ENCODE data around the gene FGFR2. TPM values are rescaled to one million over a fixed set of nuclear protein-coding genes. Genes with fewer than 3 reads are reported as not detected.

Gene FGFR2
- total RNA-seq, 1 experiment from 2014 or later: 19.7 TPM

DNA sequence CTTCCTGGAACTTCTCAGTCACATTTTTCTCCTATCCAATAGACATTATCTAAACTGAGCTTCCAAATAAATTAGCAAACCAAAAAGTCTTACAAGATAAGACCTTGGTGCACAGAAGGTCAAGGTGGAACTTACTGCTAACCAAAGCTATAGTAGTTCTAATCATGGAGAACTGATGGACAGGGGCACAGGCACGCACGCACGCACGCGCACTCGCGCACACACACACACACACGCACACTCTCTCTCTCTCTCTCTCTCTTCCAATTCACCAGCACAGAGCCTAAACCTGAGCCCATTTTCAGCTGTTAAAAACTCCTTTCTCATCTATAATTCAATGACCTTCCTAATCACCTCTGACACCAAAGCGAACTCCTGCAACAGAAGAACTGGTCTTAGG is 7.5 kb downstream of the FGFR2 start:
- POLR2A ChIA-PET: no interaction called here
- no peak for TF ChIP-seq SP1 (IDR thresholded peaks at IDR 0.05; ENCODE audit: low read depth)
- TF ChIP-seq ELF1 (IDR thresholded peaks at IDR 0.05; ENCODE audit: borderline replicate concordance, low read depth): no peak
- no peak for TF ChIP-seq POLR2AphosphoS5 (IDR thresholded peaks at IDR 0.05; ENCODE audit: low read depth, low read length)
- TF ChIP-seq, protein P1, sequence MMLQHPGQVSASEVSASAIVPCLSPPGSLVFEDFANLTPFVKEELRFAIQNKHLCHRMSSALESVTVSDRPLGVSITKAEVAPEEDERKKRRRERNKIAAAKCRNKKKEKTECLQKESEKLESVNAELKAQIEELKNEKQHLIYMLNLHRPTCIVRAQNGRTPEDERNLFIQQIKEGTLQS (IDR thresholded peaks at IDR 0.05): no peak
- no peaks in the 10 kb centered on the region for H3K4me1 ChIP-seq (ENCODE audit: control insufficient read depth in 1 of 2, insufficient read depth in 2 of 2, low read length in 2 of 2)
- no peaks in the 10 kb centered on the region for H3K9me2 ChIP-seq (ENCODE audit: insufficient read depth)
- ATAC-seq (no peak), DNase-seq (ENCODE audit: low read depth, low spot score) (no peak)
- intact Hi-C loops (cut with micrococcal nuclease): no loop called here
- H3K79me2 ChIP-seq (ENCODE audit: insufficient read depth, low read length): no peaks in the 10 kb centered on the region
- H3K4me2 ChIP-seq (ENCODE audit: low read length): no peak overlapping the region
- no peaks in the 10 kb centered on the region for H3K36me3 ChIP-seq (ENCODE audit: control insufficient read depth in 1 of 2, insufficient read depth in 2 of 2, low read length in 2 of 2)
- no peak overlapping the region for H3K9ac ChIP-seq (ENCODE audit: low read length)
- no peaks in the 10 kb centered on the region for H3K27me3 ChIP-seq (ENCODE audit: insufficient read depth, low read length)
- no peak overlapping the region for H3K4me3 ChIP-seq (replicated peaks in 1 of 2; ENCODE audit: low read depth in 1 of 2, low read length in 2 of 2)
- no peaks in the 10 kb centered on the region for H4K20me1 ChIP-seq (ENCODE audit: insufficient read depth)
- H2AFZ ChIP-seq (ENCODE audit: low read depth, low read length, poor library complexity, severe bottlenecking): no peak overlapping the region
- CTCF ChIA-PET: no interaction called here
- RAD21 ChIA-PET (ENCODE audit: low non-redundant PET in 1 of 2, low total read pairs in 2 of 2, uncharacterized antibody in 2 of 2, unreplicated experiment in 2 of 2): no interaction called here
- no peak overlapping the region for H3K27ac ChIP-seq (ENCODE audit: low read depth, low read length)
- BruUV-seq (replicated peaks): no TSS peak
- H3K9me3 ChIP-seq (ENCODE audit: control insufficient read depth in 1 of 2, insufficient read depth in 1 of 2, low read depth in 1 of 2, low read length in 2 of 2): no peaks in the 10 kb centered on the region

DNA sequence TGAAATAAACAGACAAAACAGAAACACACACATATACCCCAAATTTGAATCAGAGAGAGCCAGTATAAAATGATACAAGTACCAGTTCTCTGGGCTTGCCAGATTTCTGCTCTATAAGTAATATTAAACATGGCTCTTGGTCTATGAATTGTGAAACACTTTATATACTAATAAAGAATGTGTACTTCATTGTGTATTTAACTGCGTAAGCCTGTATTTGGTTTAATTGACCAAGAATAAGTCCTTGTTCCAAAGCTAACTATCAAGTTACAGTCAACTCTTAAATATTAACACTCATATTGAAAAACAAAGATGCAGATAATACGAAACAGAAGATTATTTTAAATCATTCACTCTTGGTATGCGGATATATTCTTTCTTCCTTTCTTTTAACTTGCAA is 8.7 kb downstream of the FGFR2 start:
- Histone ChIP-seq H3K27me3 (ENCODE audit: insufficient read depth, low read length) (no peaks in the 10 kb centered on the region), H3K4me2 (ENCODE audit: low read length) (no peak overlapping the region), H3K9me2 (ENCODE audit: insufficient read depth) (no peaks in the 10 kb centered on the region), H3K9me3 (ENCODE audit: control insufficient read depth in 1 of 2, insufficient read depth in 1 of 2, low read depth in 1 of 2, low read length in 2 of 2) (no peaks in the 10 kb centered on the region), H3K36me3 (ENCODE audit: control insufficient read depth in 1 of 2, insufficient read depth in 2 of 2, low read length in 2 of 2) (no peaks in the 10 kb centered on the region), H3K79me2 (ENCODE audit: insufficient read depth, low read length) (no peaks in the 10 kb centered on the region), H3K9ac (ENCODE audit: low read length) (no peak overlapping the region), H3K4me3 (replicated peaks in 1 of 2; ENCODE audit: low read depth in 1 of 2, low read length in 2 of 2) (no peak overlapping the region), H2AFZ (ENCODE audit: low read depth, low read length, poor library complexity, severe bottlenecking) (no peak overlapping the region), H3K4me1 (ENCODE audit: control insufficient read depth in 1 of 2, insufficient read depth in 2 of 2, low read length in 2 of 2) (no peaks in the 10 kb centered on the region), H3K27ac (ENCODE audit: low read depth, low read length) (no peak overlapping the region), H4K20me1 (ENCODE audit: insufficient read depth) (no peaks in the 10 kb centered on the region)
- no peak for ATAC-seq
- BruUV-seq (replicated peaks): no TSS peak
- CTCF ChIA-PET: no interaction called here
- intact Hi-C loops (cut with micrococcal nuclease): no loop called here
- POLR2A ChIA-PET: no interaction called here
- TF ChIP-seq ELF1 (IDR thresholded peaks at IDR 0.05; ENCODE audit: borderline replicate concordance, low read depth) (no peak), FOSL1 (IDR thresholded peaks at IDR 0.05; ENCODE audit: low read depth) (no peak), EGR1 (IDR thresholded peaks at IDR 0.05; ENCODE audit: low read depth) (no peak), SIN3A (IDR thresholded peaks at IDR 0.05; ENCODE audit: low read depth) (no peak), SRF (IDR thresholded peaks at IDR 0.05; ENCODE audit: low read depth) (no peak), TCF7L2 (IDR thresholded peaks at IDR 0.05; ENCODE audit: borderline replicate concordance, extremely low read depth, insufficient read depth, insufficient read length) (no peak), CEBPB (IDR thresholded peaks at IDR 0.05; ENCODE audit: low read depth) (no peak), JUND (IDR thresholded peaks at IDR 0.05) (no peak), ZBTB33 (IDR thresholded peaks at IDR 0.05; ENCODE audit: extremely low read depth, insufficient replicate concordance, low read length) (no peak), ZFX (IDR thresholded peaks at IDR 0.05) (no peak), EZH2 (IDR thresholded peaks at IDR 0.05) (no peak), YY1 (IDR thresholded peaks at IDR 0.05; ENCODE audit: extremely low read depth, insufficient replicate concordance, low read depth, low read length) (no peak), CBX3 (IDR thresholded peaks at IDR 0.05; ENCODE audit: low read depth) (no peak)
- TF ChIP-seq, protein P2, sequence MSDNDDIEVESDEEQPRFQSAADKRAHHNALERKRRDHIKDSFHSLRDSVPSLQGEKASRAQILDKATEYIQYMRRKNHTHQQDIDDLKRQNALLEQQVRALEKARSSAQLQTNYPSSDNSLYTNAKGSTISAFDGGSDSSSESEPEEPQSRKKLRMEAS (IDR thresholded peaks at IDR 0.05): no peak
- TF ChIP-seq, protein P3, sequence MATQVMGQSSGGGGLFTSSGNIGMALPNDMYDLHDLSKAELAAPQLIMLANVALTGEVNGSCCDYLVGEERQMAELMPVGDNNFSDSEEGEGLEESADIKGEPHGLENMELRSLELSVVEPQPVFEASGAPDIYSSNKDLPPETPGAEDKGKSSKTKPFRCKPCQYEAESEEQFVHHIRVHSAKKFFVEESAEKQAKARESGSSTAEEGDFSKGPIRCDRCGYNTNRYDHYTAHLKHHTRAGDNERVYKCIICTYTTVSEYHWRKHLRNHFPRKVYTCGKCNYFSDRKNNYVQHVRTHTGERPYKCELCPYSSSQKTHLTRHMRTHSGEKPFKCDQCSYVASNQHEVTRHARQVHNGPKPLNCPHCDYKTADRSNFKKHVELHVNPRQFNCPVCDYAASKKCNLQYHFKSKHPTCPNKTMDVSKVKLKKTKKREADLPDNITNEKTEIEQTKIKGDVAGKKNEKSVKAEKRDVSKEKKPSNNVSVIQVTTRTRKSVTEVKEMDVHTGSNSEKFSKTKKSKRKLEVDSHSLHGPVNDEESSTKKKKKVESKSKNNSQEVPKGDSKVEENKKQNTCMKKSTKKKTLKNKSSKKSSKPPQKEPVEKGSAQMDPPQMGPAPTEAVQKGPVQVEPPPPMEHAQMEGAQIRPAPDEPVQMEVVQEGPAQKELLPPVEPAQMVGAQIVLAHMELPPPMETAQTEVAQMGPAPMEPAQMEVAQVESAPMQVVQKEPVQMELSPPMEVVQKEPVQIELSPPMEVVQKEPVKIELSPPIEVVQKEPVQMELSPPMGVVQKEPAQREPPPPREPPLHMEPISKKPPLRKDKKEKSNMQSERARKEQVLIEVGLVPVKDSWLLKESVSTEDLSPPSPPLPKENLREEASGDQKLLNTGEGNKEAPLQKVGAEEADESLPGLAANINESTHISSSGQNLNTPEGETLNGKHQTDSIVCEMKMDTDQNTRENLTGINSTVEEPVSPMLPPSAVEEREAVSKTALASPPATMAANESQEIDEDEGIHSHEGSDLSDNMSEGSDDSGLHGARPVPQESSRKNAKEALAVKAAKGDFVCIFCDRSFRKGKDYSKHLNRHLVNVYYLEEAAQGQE (IDR thresholded peaks at IDR 0.05; ENCODE audit: low read depth): no peak
- RAD21 ChIA-PET (ENCODE audit: low non-redundant PET in 1 of 2, low total read pairs in 2 of 2, uncharacterized antibody in 2 of 2, unreplicated experiment in 2 of 2): no interaction called here
- DNase-seq (ENCODE audit: low read depth, low spot score): no peak
